Measurements from ENCODE around the gene ATP2B2. TPM values are rescaled to one million over a fixed set of nuclear protein-coding genes. Genes with fewer than 3 reads are reported as not detected.

ATP2B2 gene
- total RNA-seq, 4 donors from 2014 or later, result 0.42 to 2.0 (median 1.1) TPM

- no peaks in the 10 kb centered on the region for H3K36me3 ChIP-seq
- no peak for DNase-seq (ENCODE audit: low spot score in 2 of 2)
- no peak overlapping the region for H3K27ac ChIP-seq
- 67 to 70% methylated on average over 15 of the region's 15 CpGs for WGBS, 2 donors
- H3K27me3 ChIP-seq, result no peaks in the 10 kb centered on the region
- no peak overlapping the region for H3K4me3 ChIP-seq
- TF ChIP-seq, protein P1, sequence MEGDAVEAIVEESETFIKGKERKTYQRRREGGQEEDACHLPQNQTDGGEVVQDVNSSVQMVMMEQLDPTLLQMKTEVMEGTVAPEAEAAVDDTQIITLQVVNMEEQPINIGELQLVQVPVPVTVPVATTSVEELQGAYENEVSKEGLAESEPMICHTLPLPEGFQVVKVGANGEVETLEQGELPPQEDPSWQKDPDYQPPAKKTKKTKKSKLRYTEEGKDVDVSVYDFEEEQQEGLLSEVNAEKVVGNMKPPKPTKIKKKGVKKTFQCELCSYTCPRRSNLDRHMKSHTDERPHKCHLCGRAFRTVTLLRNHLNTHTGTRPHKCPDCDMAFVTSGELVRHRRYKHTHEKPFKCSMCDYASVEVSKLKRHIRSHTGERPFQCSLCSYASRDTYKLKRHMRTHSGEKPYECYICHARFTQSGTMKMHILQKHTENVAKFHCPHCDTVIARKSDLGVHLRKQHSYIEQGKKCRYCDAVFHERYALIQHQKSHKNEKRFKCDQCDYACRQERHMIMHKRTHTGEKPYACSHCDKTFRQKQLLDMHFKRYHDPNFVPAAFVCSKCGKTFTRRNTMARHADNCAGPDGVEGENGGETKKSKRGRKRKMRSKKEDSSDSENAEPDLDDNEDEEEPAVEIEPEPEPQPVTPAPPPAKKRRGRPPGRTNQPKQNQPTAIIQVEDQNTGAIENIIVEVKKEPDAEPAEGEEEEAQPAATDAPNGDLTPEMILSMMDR (IDR thresholded peaks at IDR 0.05), result no peak
- TF ChIP-seq POLR2A (IDR thresholded peaks at IDR 0.05) (no peak), EP300 (IDR thresholded peaks at IDR 0.05) (no peak)
- H3K9me3 ChIP-seq, result no peaks in the 10 kb centered on the region
- H3K4me1 ChIP-seq, result peaks cover 0 to 6% (median 0%) of the 10 kb centered on the region in 4 donors
Measured at GRCh38 chr3:10379161-10379560, 126.2 kb downstream of the ATP2B2 start.

DNA sequence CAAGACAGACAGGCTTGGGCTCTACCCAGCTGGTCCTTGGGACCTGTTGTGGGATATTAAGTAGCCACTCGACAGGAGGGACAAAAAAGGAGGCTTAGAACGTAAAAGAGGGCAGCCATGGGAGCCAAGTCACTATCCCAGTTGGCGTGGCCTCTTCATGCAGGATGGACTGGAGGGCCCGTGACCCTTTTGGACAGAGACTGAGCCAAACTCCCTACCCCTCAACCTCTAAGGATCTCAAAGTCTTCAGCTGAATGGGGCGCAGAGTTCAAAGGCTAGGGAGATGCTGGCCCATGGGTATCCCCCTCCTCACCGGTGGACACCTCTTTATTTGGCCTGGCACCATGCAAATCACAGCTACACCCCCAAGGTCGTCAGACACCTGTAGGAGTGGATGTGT, 126.6 kb downstream of the ATP2B2 start:
- 83% methylated on average over 7 of the region's 7 CpGs for WGBS, 2 donors
- Histone ChIP-seq H3K9me3 (no peaks in the 10 kb centered on the region), H3K4me1 (peaks cover 0 to 9% (median 0%) of the 10 kb centered on the region in 4 donors), H3K27ac (no peak overlapping the region), H3K4me3 (no peak overlapping the region), H3K27me3 (no peaks in the 10 kb centered on the region), H3K36me3 (no peaks in the 10 kb centered on the region)
- DNase-seq (ENCODE audit: low spot score in 2 of 2), result no peak
- no peak for TF ChIP-seq EP300 (IDR thresholded peaks at IDR 0.05)
- TF ChIP-seq POLR2A (IDR thresholded peaks at IDR 0.05), result no peak
- TF ChIP-seq, protein P1 (IDR thresholded peaks at IDR 0.05), result no peak

GRCh38 chr3:10378246-10378645, 127.1 kb downstream of the ATP2B2 start:
- Histone ChIP-seq H3K27ac (no peak overlapping the region), H3K27me3 (no peaks in the 10 kb centered on the region), H3K4me1 (peaks cover 0 to 9% (median 0%) of the 10 kb centered on the region in 4 donors), H3K36me3 (no peaks in the 10 kb centered on the region), H3K9me3 (no peaks in the 10 kb centered on the region), H3K4me3 (no peak overlapping the region)
- TF ChIP-seq, protein P1 (IDR thresholded peaks at IDR 0.05), result no peak
- TF ChIP-seq EP300 (IDR thresholded peaks at IDR 0.05), result no peak
- no peak for TF ChIP-seq POLR2A (IDR thresholded peaks at IDR 0.05)
- WGBS, 2 donors, result 75 to 78% methylated on average over 15 to 16 of the region's 16 CpGs
- DNase-seq (ENCODE audit: low spot score in 2 of 2), result no peak

- 73 to 77% methylated on average over 13 to 16 of the region's 16 CpGs for WGBS, 2 donors
- Histone ChIP-seq H3K36me3 (no peaks in the 10 kb centered on the region), H3K4me1 (peaks cover 0 to 9% (median 0%) of the 10 kb centered on the region in 4 donors), H3K27me3 (no peaks in the 10 kb centered on the region), H3K27ac (no peak overlapping the region), H3K9me3 (no peaks in the 10 kb centered on the region), H3K4me3 (no peak overlapping the region)
- TF ChIP-seq EP300 (IDR thresholded peaks at IDR 0.05) (no peak), POLR2A (IDR thresholded peaks at IDR 0.05) (no peak)
- TF ChIP-seq, protein P1 (IDR thresholded peaks at IDR 0.05), result no peak
- DNase-seq (ENCODE audit: low spot score in 2 of 2), result no peak
Measured at GRCh38 chr3:10377148-10377725, 128.1 kb downstream of the ATP2B2 start.

DNA sequence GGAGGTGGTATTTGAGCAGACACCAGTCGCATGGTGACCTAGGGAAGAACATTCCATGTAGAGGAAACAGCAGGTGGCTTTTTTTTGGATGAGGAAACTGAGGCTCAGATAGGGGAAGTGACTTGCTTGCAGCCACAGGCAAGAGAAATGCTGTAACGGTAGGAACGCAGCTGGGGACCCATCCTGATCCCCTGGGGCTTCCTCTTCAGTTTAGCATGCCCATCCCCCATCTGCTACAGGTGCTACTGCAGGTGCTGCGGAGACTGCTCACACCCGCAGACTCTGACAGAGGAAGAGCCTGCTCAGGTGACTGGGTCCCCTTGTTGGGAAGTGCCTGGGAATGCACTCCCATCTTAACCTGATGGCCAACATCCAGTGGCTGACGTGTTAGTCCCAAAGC, 129.0 kb downstream of the ATP2B2 start:
- Histone ChIP-seq H3K4me3 (no peak overlapping the region), H3K27ac (no peak overlapping the region), H3K36me3 (no peaks in the 10 kb centered on the region), H3K4me1 (peaks cover 0 to 9% (median 0%) of the 10 kb centered on the region in 4 donors), H3K27me3 (no peaks in the 10 kb centered on the region), H3K9me3 (no peaks in the 10 kb centered on the region)
- no peak for TF ChIP-seq EP300 (IDR thresholded peaks at IDR 0.05)
- no peak for TF ChIP-seq POLR2A (IDR thresholded peaks at IDR 0.05)
- TF ChIP-seq, protein P1 (IDR thresholded peaks at IDR 0.05), result no peak
- DNase-seq (ENCODE audit: low spot score in 2 of 2), result no peak
- WGBS, 2 donors, result 64 to 66% methylated on average over 6 of the region's 6 CpGs

Data from tibial nerve (tissue), 4 donors.